GM13977 (cell line): ENCODE results near the gene ZBTB7A.
"Not testable (repeated sequence)": the region's sequence is repeated elsewhere in the genome, so short reads cannot be mapped to it uniquely, and the experiment has no call there.

ENCODE experiments used
- DNase-seq: peaks from one replicate; pipeline ENCODE4 v3.0.0; 2012; ENCODE audit warnings: low spot score
- CTCF ChIP-seq: IDR thresholded peaks from 2 replicates; pipeline ENCODE4 v1.5.1; 2012; ENCODE audit warnings: mild to moderate bottlenecking, control low read depth; ENCODE audit not compliant: insufficient read depth; ENCODE audit errors: extremely low read depth, missing control alignments
- in situ Hi-C: fragments of 300-500 bp; cut with MboI; formaldehyde crosslinking; loops from one replicate; pipeline ENCODE4 v1.12.0; 2022; ENCODE audit warnings: low sequenced_read_pairs, low pct_unique_long_range_greater_than_20kb, mixed read lengths, inconsistent platforms; ENCODE audit not compliant: unreplicated experiment

Gene ZBTB7A

GRCh38 chr19:4010808-4011110 is 55.9 kb downstream of the ZBTB7A start:
- in situ Hi-C loops, result no loop called here
- no peak for TF ChIP-seq CTCF
- DNase-seq, result no peak

GRCh38 chr19:4009990-4010807 is 56.5 kb downstream of the ZBTB7A start:
- in situ Hi-C loops, result no loop called here
- no peak for DNase-seq
- TF ChIP-seq CTCF, result no peak

GRCh38 chr19:4007836-4008539 is 58.7 kb downstream of the ZBTB7A start:
- in situ Hi-C loops, result no loop called here
- no peak for TF ChIP-seq CTCF
- no peak for DNase-seq

GRCh38 chr19:4007021-4007835 is 59.5 kb downstream of the ZBTB7A start, which contains the start of gene PIAS4:
TSS of gene PIAS4 (plus strand) at chr19:4007736. CDS start at chr19:4007761, 25 bp downstream.
- peak; percentile 100 for DNase-seq
- in situ Hi-C loops, result no loop called here
- TF ChIP-seq CTCF, result no peak

- in situ Hi-C loops, DNase-seq: not testable (repeated sequence)
Observed at GRCh38 chr19:4005436-4005835, 61.3 kb downstream of the ZBTB7A start.

GRCh38 chr19:4000798-4001197 is 65.9 kb downstream of the ZBTB7A start:
- DNase-seq, in situ Hi-C loops: not testable (repeated sequence)

- DNase-seq, in situ Hi-C loops: not testable (repeated sequence)
Observed at GRCh38 chr19:3998667-3999412, 67.9 kb downstream of the ZBTB7A start.
